ENCODE results near the gene CCDC85C.
A peak's percentile ranks its signal among the peaks of the same experiment; 100 is the strongest.

CCDC85C gene

GRCh38 chr14:99522934-99523703 lies 80.9 kb downstream of the CCDC85C start:
- Histone ChIP-seq H3K9me3 (no peaks in the 10 kb centered on the region), H3K4me1 (peaks cover 0 to 22% (median 0%) of the 10 kb centered on the region in 4 donors), H3K27ac (no peak overlapping the region), H3K36me3 (no peaks in the 10 kb centered on the region), H3K27me3 (no peaks in the 10 kb centered on the region), H3K4me3 (no peak overlapping the region)
- DNase-seq: no peak
- intact Hi-C loops (cut with DNase I; ENCODE audit: low total_unique reads): loop anchor here (5.0 kb wide), 1 partner anchor 364 kb away; no protein-coding TSS in a partner anchor
- no peak for TF ChIP-seq CTCF (IDR thresholded peaks at IDR 0.05)

- Histone ChIP-seq H3K36me3 (no peaks in the 10 kb centered on the region), H3K4me1 (peaks cover 0 to 28% (median 0%) of the 10 kb centered on the region in 4 donors), H3K9me3 (no peaks in the 10 kb centered on the region), H3K27ac (no peak overlapping the region), H3K27me3 (no peaks in the 10 kb centered on the region), H3K4me3 (no peak overlapping the region)
- TF ChIP-seq CTCF (IDR thresholded peaks at IDR 0.05): no peak
- intact Hi-C loops (cut with DNase I; ENCODE audit: low total_unique reads): loop anchor here (5.0 kb wide), 1 partner anchor 365 kb away; no protein-coding TSS in a partner anchor
- no peak for DNase-seq
Measured at GRCh38 chr14:99522457-99522891, 81.5 kb downstream of the CCDC85C start.

GRCh38 chr14:99522025-99522401 lies 82.0 kb downstream of the CCDC85C start:
- Histone ChIP-seq H3K9me3 (no peaks in the 10 kb centered on the region), H3K4me1 (peaks cover 0 to 28% (median 0%) of the 10 kb centered on the region in 4 donors), H3K27me3 (no peaks in the 10 kb centered on the region), H3K4me3 (no peak overlapping the region), H3K36me3 (no peaks in the 10 kb centered on the region), H3K27ac (no peak overlapping the region)
- TF ChIP-seq CTCF (IDR thresholded peaks at IDR 0.05): no peak
- intact Hi-C loops (cut with DNase I; ENCODE audit: low total_unique reads): loop anchor here (5.0 kb wide), 1 partner anchor 365 kb away; no protein-coding TSS in a partner anchor
- DNase-seq: no peak

GRCh38 chr14:99521176-99522024 lies 82.6 kb downstream of the CCDC85C start:
- H3K4me1 ChIP-seq: peaks cover 0 to 28% (median 0%) of the 10 kb centered on the region in 4 donors
- no peaks in the 10 kb centered on the region for H3K27me3 ChIP-seq
- intact Hi-C loops (cut with DNase I; ENCODE audit: low total_unique reads): loop anchor here (5.0 kb wide), 1 partner anchor 366 kb away; no protein-coding TSS in a partner anchor
- no peak for DNase-seq
- no peak overlapping the region for H3K27ac ChIP-seq
- no peaks in the 10 kb centered on the region for H3K36me3 ChIP-seq
- H3K9me3 ChIP-seq: no peaks in the 10 kb centered on the region
- TF ChIP-seq CTCF (IDR thresholded peaks at IDR 0.05): no peak
- H3K4me3 ChIP-seq: no peak overlapping the region

- peaks cover 0 to 28% (median 0%) of the 10 kb centered on the region in 4 donors for H3K4me1 ChIP-seq
- intact Hi-C loops (cut with DNase I; ENCODE audit: low total_unique reads): loop anchor here (5.0 kb wide), 1 partner anchor 367 kb away; no protein-coding TSS in a partner anchor
- DNase-seq: peak in 1 of 2 donors; percentile 19
Measured at GRCh38 chr14:99520571-99521081, 83.4 kb downstream of the CCDC85C start.

More at GRCh38 chr14:99520571-99521081, 83.4 kb downstream of the CCDC85C start:
- H3K9me3 ChIP-seq: no peaks in the 10 kb centered on the region
- TF ChIP-seq CTCF (IDR thresholded peaks at IDR 0.05): no peak
- H3K36me3 ChIP-seq: peaks cover 0 to 2% (median 0%) of the 10 kb centered on the region in 3 donors
- H3K4me3 ChIP-seq: no peak overlapping the region
- no peaks in the 10 kb centered on the region for H3K27me3 ChIP-seq
- H3K27ac ChIP-seq: no peak overlapping the region

Measured in tibial artery (tissue), 4 donors.